Hematopoietic multipotent progenitor cell treated with erythropoietin and hydrocortisone succinate and interleukin-3 and kit ligand, for 15 days (in vitro differentiated cells): ENCODE data around the gene MOCS1.

Experiments
- DNase-seq: peaks from one replicate; pipeline ENCODE4 v3.0.0-alpha.2; 2015; ENCODE audit warnings: low spot score

MOCS1 gene

GRCh38 chr6:39876111-39876510 is 58.2 kb downstream of the MOCS1 start:
- no peak for DNase-seq

- DNase-seq = no peak
These were observed 60.8 kb downstream of the MOCS1 start for GRCh38 chr6:39873439-39873838.

- no peak for DNase-seq
These were observed 63.3 kb downstream of the MOCS1 start for GRCh38 chr6:39870950-39871349.

- no peak for DNase-seq
These were observed 66.7 kb downstream of the MOCS1 start for GRCh38 chr6:39867592-39867991.

- peak; percentile 62 for DNase-seq
These were observed 69.0 kb downstream of the MOCS1 start for GRCh38 chr6:39865011-39865888.

- DNase-seq = no peak
These were observed 72.6 kb downstream of the MOCS1 start for GRCh38 chr6:39861663-39862062.

- no peak for DNase-seq
These were observed 75.2 kb downstream of the MOCS1 start for GRCh38 chr6:39859025-39859424.

- DNase-seq = no peak
These were observed 78.8 kb downstream of the MOCS1 start for GRCh38 chr6:39855356-39855995.
